Measurements from ENCODE around the gene PLEKHA7.

Gene PLEKHA7

DNA sequence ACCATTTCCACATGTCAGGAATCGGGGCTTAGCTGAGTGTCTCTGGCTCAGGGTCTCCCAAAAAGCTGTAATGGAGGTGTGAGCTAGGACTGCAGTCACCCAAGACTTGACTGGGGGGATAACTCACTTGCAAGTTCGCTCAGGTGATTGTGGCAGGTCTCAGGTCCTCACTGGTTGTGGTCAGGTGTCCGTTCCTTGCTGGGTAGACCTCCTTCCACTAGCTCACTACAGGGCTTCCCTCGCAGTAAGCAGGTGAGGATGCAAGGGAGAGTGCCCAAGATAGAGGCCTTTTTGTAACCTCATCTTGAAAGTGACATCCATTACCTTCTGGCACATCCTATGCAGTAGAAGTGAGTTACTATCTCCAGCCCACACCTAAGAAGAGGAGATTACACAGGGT is 246.3 kb downstream of the PLEKHA7 start:
- TF ChIP-seq, protein P1, sequence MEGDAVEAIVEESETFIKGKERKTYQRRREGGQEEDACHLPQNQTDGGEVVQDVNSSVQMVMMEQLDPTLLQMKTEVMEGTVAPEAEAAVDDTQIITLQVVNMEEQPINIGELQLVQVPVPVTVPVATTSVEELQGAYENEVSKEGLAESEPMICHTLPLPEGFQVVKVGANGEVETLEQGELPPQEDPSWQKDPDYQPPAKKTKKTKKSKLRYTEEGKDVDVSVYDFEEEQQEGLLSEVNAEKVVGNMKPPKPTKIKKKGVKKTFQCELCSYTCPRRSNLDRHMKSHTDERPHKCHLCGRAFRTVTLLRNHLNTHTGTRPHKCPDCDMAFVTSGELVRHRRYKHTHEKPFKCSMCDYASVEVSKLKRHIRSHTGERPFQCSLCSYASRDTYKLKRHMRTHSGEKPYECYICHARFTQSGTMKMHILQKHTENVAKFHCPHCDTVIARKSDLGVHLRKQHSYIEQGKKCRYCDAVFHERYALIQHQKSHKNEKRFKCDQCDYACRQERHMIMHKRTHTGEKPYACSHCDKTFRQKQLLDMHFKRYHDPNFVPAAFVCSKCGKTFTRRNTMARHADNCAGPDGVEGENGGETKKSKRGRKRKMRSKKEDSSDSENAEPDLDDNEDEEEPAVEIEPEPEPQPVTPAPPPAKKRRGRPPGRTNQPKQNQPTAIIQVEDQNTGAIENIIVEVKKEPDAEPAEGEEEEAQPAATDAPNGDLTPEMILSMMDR (IDR thresholded peaks at IDR 0.05): no peak
- TF ChIP-seq ZFX (IDR thresholded peaks at IDR 0.05; ENCODE audit: borderline replicate concordance): no peak

DNA sequence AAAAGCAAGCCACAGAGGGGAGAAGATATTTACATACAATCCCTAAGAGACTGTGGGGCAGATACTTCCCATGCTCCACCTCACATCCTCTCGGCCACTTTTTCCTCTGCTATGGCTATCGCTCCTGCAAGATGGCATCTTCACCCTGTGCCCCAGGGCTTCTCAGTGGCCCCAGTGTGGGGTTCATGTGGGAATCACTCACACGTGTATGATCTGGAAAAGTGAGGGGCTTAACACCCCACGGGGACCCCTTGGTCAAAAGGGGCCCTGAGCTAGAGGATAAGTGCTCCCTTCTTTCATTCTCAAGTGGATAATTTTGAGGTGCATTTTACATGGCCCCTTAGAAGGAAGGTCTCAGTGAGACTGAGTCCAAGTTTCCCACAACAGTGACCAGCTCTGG is 247.1 kb downstream of the PLEKHA7 start:
- H3K27ac ChIP-seq: no peak overlapping the region
- TF ChIP-seq, protein P1 (IDR thresholded peaks at IDR 0.05): no peak
- no peak for TF ChIP-seq ZFX (IDR thresholded peaks at IDR 0.05; ENCODE audit: borderline replicate concordance)

More for the DNA sequence above, 246.3 kb downstream of the PLEKHA7 start:
- H3K27ac ChIP-seq: no peak overlapping the region

DNA sequence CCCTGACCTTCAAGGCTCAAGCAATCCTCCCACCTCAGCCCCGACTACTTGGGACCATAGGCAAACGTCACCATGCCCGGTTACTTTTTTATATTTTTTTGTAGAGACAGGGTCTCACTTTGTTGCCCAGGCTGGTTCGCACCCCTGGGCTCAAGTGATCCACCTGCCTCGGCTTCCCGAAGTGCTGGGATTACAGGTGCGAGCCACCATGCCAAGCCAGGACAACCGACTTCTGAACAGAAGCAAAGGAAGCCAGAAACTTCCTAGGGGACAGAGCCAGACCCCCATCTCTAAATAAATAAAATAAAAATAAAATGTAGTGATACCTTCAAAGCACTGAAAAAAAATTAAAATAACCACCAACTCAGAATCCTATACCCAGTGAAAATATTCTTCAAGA is 249.3 kb downstream of the PLEKHA7 start:
- H3K27ac ChIP-seq: no peak overlapping the region
- TF ChIP-seq, protein P1 (IDR thresholded peaks at IDR 0.05): no peak

DNA sequence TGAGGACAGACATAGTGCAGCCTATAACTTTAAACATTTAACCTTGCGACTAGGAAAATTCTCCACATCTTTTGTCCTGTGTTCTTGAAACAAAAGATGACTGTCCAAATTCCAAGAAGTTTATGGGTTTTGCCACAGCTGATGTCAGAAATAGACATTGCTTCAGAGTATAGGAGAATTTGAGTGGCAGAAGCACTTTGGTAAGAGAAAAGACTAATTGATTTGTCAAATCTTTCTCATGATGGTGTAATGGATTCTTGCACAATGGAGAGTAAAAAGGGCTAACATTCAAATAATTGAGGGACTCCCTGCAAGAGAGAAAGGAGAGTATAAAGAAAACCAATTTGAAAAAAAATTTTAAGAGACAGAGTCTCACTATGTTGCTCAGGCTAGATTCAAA is 250.5 kb downstream of the PLEKHA7 start:
- TF ChIP-seq ZFX (IDR thresholded peaks at IDR 0.05; ENCODE audit: borderline replicate concordance): no peak
- TF ChIP-seq, protein P1 (IDR thresholded peaks at IDR 0.05): no peak
- no peak overlapping the region for H3K27ac ChIP-seq

DNA sequence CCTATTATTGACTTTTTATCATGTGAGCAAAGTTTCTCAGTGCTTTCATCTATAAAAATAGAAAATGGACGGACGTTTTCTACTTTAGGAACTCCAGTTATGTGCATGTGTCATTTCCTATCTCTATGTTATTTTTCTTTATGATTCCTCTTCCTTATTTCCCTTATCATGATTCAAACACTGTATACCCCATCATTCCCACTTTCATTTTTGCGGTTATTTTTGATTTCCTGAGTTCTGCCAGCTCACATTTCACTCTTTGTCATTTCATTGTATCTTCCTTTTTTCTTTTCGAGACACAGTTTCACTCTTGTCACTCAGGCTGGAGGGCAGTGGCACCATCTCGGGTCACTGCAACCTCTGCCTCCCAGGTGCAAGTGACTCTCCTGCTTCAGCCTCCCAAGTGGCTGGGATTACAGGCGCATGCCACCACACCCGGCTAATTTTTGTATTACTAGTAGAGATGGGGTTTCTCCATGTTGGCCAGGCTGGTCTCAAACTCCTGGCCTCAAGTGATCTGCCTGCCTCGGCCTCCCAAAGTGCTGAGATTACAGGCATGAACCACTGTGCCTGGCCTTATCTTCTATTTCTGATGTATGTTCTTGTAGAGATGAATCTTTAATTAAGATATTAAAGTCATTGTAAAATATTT is 254.2 kb downstream of the PLEKHA7 start:
- TF ChIP-seq ZFX (IDR thresholded peaks at IDR 0.05; ENCODE audit: borderline replicate concordance): no peak
- TF ChIP-seq, protein P1 (IDR thresholded peaks at IDR 0.05): no peak
- H3K27ac ChIP-seq: no peak overlapping the region

DNA sequence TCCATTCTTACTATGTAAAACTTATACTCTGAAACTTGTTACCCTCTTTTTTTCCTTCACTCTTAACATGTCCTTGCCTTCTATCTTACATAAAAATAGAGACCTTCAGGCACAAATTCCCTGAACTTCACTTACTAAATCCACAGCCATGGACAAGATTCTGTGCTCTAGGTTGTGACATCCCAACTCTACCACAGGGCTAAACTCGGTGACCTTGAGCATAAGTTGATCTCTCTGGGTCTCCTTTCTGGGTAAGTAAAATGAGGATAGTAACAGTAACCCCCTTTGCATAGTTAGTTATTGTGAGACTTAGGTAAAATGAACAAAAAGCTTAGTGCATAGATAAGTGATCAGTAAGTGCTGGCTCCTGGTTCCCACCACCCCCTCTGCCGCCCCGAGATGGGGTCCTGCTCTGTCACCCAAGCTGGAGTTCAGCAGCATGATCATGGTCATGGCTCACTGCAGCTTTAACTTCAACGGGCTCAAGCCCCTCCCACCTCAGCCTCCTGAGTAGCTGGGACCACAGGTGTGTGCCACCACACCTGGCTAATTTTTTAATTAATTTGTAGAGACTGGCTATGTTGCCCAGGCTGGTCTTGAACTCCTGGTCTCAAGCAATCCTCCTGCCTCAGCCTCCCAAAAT is 255.7 kb downstream of the PLEKHA7 start:
- no peak overlapping the region for H3K27ac ChIP-seq
- TF ChIP-seq ZFX (IDR thresholded peaks at IDR 0.05; ENCODE audit: borderline replicate concordance): no peak
- TF ChIP-seq, protein P1 (IDR thresholded peaks at IDR 0.05): no peak

DNA sequence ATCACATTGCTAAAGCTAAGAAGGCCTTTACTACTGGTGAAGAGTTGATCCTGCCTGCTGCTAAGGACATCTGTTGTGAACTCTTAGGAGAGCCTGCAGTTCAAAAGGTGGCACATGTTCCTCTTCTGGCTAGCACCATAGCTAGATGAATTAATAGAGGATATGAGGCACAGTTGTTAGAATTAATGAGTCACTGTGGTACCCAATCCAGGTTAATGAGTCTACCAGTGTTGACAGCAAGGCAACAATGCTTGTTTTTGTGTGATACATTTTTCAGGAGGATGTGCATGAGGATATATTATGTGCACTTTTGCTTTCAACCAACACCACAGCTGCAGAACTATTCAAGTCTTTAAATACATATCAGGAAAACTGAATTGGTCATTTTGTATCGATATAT is 263.8 kb downstream of the PLEKHA7 start:
- TF ChIP-seq, protein P1 (IDR thresholded peaks at IDR 0.05): no peak
- TF ChIP-seq ZFX (IDR thresholded peaks at IDR 0.05; ENCODE audit: borderline replicate concordance): no peak
- no peak overlapping the region for H3K27ac ChIP-seq
